Daoy (cell line): ENCODE data around the gene SPINDOC. TPM values are rescaled to one million over a fixed set of nuclear protein-coding genes. Genes with fewer than 3 reads are reported as not detected.
"Not testable (repeated sequence)": the region's sequence is repeated elsewhere in the genome, so short reads cannot be mapped to it uniquely, and the experiment has no call there.

ENCODE experiments used
- DNase-seq: peaks from one replicate; pipeline ENCODE4 v3.0.0-alpha.2; 2015; ENCODE audit warnings: low read depth
- total RNA-seq: library from RNA; depleted of rRNA; stranded (reverse); fragments of >200 nt; shearing (Covaris generic); gene quantifications from 2 replicates; pipeline ENCODE4 v1.2.3, GENCODE V29; 2014; rRNA removed

The SPINDOC gene, protein sequence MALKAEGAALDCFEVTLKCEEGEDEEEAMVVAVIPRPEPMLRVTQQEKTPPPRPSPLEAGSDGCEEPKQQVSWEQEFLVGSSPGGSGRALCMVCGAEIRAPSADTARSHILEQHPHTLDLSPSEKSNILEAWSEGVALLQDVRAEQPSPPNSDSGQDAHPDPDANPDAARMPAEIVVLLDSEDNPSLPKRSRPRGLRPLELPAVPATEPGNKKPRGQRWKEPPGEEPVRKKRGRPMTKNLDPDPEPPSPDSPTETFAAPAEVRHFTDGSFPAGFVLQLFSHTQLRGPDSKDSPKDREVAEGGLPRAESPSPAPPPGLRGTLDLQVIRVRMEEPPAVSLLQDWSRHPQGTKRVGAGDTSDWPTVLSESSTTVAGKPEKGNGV
- 34.6 and 41.0 TPM in 2 replicates for total RNA-seq

DNA sequence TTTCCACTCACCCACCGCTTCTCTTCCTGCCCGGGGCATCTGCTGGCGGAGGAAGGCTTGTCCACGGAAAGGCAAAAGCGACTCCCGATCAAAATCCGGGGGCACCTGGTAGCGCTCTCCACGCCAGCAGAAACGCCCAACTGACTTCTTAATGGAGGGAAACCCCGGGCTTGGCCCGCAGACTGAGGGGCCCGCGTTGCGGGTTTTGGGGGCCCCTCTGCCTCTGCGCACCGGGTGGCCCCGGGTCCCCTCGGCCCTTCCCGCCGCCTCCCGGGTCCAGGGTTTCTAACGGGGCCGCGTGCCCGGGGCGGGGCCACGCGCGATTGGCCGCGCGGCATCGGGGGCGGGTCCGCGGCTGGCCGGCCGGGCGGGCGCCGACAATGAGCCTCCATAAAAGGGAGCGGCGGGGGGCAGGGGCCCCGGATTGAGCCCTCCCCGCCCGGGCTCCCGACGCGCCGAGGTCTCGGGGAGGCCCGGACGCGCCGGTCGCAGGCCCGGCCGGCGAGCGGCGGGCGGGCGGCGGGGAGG, at the start of gene SPINDOC:
Gene SPINDOC, plus strand, starts transcription at position 422 of the 528 bp plus-strand sequence. CDS start 231 bp downstream, outside the sequence.
- peak; percentile 87 for DNase-seq

DNA sequence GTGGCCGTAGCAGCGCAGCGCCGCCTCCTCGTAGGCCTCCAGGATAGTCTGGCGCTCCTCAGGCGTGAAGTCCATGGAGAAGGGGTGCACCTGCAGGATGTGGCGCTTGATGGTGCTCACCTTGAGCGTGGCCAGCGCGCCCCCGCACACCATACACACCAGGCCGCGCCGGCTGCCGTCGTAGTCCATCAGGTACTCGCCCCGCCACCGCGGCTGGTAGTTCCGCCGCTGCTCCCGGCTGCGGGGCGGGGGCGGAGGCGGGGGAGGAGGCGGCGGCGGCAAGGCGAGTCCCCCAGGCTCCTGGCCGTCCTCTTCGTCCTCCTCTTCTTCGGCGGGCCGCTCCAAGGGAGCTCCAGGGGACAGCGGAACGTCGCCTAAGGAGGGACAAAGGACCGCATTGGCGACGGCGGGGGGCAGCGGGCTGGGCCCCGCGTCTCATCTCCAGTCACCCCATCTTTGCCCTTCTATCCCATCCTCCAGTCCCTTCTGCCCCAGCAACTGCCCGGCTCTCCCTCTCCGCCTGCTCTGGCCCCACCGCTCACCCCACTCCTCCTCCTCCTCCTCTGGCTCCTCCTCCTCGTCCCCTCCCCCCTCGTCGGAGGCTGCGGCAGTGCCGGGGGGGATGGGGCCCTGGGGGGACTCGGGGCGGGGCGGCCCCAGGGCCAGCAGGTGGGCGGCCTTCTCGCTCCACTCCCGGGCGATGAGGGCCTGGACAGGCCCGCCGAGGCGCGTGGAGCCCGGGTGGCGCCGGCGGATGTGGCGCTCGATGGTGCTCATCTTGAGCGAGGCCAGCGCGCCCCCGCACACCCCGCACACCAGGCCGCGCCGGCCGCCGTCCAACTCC, 49.5 kb upstream of the SPINDOC start:
- no peak for DNase-seq

DNA sequence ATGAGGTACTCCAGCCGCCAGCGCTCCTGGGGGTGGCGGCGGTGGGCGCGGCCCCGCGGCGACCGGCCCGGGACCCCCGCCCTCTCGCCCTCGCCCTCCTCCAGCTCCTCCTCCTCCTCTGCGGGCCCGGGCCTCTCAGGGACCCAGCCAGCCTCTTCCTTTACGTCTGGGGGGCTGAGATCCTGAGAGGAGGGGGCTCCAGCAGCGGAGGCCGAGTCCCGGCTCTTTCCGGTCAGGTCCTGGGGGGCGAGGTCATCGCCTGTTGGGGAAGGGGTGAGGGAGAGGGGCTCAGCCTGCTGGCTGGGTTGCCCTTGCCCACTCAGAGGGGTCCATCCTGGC, 48.9 kb upstream of the SPINDOC start:
- no peak for DNase-seq

DNA sequence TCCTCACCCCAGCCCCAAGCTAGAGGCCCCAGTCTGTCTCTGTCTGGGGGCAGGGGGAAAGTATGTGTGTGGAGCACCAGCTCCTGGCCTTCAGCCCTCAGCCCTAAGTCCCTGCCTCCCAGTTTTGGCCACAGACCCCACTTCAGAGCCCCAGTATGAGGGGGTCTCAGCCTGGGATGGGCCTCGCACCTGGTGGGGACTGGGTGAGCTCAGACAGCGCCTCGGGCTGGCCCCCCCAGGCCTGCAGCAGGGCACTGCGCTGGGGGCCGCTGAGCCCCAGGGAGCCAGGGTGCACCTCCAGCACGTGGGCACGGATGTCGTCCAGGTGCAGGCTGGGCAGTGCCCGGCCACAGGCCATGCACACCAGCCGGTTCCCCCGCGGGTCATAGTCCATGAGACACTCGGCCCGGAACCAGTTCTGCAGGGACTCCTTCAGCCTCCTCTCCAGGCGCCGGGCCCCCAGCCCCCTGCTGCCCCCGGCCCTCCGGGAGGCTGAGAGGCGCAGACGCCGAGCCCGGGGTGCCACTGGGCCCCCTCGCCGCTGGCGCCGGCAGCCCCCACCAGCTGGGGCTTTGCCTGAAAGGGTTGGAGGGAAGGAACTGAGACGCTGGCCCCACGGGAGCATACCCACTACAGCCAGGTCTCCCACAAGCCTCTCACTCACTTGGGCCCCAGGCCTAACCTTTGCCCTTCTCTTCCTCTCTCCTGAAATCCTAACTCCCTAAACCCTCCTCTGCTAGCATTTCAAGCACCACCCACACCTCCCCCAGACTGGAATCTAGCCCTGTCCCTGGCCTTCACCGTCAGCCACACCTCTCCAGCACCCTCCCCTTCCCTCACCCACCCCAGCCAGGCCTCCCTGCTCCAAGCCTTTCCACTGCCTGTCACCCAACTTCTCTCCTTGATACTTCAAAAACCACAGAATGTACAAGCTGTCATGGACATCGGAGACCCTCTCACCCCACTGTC, 48.3 kb upstream of the SPINDOC start:
- no peak for DNase-seq

DNA sequence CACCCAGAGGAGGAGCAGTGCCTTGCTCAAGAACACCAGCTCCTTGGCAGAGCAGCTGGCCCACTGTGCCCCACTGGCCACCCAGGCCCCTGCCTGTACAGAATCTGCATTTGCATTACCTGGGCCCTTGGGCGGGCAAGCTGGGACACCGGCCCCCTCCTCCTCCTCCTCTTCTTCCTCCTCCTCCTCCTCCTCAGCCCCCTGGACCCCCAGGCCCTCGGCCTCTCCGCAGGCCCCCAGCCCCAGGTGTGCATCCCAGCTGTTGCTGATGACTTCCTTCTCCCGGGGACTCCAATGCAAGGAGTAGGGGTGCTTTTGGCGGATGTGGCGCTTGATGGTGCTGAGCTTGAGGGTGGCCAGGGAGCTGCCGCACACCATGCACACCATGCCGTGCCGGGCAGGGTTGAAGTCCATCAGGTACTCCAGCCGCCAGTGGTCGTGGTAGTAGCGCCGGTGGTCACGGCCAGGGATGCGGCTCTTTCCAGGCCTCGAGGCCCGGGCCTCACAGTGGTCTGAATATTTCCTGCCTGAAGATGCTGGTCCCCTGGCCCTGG, 47.5 kb upstream of the SPINDOC start:
- no peak for DNase-seq

DNA sequence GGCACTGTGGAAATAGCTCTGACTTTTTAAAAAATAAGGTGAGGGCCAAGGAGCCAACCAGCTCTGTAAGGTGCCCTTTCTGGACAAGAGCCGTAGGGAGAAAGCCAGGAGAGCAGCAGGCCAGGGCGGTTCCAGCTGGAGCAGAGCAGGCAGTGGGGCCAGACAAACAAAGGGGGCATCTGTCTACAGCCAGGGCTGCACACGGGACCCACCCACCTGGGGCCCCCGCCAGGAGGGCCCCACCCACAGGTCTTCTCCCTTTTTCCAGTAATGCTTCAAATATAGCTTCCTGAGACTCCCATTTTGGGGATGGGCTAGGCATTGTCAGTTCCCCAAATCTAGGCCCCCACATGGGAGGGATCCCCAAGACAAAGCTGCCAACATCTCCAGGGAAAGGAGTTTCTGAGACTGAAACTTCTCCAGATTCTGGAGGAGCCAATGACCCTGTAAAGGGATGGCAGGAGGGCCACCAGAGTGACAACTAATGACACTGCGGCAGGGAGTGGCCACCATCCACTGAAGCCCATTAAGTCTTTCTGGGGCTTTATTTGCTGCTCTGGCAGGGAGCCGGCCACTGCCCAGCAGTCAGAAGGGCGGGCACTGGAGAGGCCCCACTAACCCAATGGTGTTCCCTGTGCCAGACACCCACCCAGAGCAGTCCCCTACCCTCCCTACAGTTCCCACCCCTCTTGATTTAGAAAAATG, 46.6 kb upstream of the SPINDOC start:
- no peak for DNase-seq

DNA sequence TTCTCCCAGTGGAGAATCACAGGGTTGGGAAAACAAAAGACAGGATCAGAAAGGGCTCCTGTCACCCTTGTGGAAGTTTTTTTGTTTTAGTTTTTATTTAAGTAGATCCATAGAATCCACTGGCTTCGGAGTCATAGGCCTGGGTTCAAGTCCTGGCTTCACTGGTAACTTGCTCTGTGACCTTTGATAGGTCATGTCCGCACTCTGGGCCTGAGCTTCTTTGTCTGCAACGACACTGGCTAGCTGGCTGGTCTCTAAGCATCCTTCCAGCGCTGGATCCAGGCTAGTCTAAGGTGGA, 46.0 kb upstream of the SPINDOC start:
- DNase-seq: no peak

DNA sequence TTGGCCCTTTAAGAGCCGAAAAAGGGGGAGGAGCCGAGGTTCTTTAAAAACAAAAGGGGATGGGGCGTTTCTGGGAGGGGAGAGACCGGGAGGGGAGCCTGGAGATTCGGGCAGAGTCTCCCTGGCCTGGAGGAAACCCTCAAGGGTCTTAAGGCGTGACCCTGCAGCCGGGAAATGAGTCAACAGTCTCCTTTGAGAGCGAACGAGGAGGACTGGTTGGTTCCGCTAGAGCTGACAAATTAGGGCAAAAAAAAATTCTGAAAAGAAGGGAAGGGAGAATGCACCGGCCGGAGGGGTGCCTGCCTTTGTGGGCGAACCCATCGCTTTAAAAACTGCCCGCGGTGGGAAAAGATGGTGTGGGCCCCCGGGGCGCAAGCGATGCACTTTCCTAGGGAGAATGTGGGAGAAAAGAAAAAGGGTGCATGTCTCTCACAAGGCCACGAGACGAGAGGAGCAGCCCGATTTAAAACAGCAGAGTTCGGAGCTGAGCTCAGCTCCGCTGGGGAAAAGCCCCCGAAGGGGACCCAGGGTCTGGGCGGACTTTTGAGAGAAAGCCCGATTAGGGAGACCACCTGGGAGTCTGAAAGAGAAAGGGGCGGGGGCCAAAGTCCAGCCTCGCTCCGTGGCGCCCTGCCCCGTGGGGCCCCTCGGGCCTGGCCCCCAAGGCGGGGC, 45.6 kb upstream of the SPINDOC start:
- peak; percentile 62 for DNase-seq

DNA sequence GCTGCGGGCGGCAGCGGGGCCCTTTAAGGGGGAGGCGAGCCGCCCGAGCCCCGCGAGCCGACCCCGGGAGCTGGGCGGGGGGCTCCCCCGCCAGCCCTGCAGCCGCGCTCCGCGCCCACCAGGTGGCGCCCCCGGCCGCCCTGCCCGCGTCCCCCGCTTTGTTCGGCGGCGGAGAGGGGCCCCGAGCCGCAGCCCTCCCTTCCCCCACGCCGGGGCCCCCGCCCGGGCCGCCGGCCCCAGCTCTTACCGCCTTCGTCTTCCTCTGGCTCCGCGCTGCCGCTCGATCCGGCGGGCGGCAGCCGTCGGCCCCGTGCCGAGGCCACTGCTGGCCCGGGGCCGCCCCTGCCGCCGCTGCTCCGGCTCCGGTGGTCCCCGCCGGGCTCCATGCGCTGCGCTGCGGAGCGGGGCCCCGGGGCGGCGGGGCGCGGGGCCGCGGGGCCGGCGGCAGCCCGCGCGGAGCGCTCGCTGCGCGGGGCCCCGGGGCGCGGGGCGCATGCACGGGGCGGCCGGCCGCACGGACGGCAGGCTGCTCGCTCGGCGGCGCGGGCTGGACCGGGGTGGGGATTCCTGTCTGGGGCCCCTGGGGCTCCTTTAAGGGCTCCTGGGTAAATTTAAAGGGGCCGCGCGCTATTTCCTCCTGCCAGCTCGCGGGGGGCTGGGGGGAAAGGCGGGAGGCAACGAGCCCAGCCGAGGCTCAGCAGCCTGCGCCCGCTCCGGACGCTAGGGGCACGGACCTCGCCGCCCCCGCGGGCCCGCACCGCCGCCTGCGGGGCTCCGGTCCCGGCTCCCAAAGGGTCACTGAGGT, 44.8 kb upstream of the SPINDOC start, which contains the start of gene ZFTA:
Gene ZFTA, minus strand, starts transcription at position 539 of the 805 bp plus-strand sequence. Its CDS starts 153 bp downstream, at position 386.
- DNase-seq: peak; percentile 62

DNA sequence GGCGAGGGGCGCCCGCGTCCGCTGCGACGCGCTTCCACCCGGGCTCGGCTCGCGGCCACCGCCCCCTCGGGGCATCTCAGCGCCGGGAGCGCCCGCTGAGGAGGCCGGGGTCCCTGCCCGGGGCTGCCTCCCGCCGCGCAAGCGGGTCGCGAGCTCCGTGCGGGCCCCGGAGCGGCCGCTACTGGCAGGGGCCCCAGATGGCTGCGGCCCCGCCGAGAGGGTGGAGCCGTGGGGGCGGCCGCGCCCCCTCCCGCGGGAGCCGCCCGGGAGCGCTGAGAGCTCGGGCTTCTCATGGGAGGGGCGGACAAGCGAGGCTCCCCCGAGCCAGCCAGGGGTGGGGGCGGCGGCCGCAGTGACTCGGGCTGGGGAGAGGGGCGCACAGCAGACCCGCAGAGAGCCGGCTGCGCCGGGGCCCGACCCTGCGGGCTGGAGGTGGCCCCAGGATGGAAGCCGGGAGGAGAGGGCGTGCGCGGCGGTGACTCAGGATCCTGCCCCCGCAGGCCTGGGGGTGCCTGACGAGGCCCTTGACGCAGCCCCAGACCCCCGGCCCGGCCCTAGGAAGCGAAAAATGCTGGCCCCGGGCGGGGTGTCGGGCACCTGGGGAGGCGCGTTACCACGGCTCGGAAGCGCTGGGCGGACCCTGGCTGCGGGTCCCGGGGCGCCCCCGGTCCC, 44.1 kb upstream of the SPINDOC start:
- DNase-seq: peak; percentile 50

DNA sequence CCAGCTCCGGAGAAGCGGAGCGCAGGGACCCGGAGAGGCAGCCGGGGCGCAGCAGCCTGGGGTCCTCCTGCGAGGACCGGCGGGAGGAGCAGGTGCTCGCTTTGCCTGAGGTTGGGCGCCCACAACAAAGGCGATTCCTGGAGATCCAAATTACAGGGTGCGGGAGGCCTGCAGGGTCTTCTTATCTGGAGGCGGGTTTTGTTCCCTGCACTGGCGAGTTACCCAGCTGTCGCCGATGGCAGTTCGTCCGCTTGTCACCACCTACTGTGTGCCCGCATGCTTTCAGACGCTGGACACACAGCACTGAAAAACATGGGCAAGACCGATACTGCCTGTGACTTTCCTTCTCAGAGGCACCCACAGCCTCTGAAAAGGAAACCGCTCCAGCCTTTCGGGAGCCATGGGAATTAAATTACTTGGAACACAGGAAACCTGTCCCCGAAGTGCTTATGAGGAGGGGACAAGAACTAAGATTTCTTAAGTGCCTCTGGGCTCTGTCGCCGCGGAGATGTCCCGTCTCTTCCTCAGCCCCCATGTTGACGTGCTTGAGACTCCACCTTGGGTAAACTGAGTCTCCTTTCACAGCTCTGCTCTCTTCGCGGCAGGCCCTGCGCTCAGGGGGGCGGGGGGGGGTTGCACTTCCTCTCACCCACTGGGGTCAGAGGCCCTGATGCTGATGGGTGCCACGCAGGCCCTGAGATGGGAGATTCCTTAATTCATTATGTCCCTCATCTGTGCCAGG, 43.4 kb upstream of the SPINDOC start:
- DNase-seq: no peak

DNA sequence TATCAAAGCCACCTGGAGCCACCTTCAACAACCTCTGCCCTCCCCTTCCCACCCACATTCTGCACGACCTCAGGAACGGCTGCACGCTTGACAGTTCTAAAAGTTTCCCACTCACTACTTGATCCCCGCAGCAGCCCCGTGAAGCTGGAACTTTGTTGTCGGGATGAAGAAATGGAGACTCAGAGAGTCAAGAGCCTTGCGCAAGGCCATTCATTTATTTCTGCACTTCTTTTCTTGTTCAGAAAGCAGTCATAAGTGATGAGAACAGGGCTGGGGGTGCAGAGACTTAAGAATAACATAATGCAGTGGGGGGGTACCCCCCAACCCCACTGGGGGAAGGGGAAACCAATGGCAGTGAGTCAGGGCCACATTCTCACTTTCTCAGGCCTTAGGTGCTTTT, 42.5 kb upstream of the SPINDOC start:
- no peak for DNase-seq

DNA sequence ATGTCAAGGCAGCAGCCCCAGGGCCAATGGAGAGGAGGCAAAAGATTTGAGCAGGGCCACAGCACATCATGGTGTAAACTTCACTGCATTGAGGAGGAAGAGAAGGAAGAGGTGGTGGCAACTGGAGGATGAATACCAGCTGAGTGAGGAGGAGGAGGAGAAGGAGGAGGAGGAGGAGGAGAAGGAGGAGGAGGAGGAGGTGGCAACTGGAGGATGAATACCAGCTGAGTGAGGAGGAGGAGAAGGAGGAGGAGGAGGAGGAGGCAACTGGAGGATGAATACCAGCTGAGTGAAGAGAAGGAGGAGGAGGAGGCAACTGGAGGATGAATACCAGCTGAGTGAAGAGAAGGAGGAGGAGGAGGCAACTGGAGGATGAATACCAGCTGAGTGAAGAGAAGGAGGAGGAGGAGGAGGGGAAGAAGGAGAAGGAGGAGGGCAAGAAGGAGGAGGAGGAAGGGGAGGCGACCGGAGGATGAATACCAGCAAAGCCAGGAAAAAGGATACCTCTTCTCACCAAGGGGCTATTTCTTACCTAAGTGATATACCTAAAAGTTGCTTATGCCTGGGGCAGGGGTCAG, 41.4 kb upstream of the SPINDOC start:
- DNase-seq: not testable (repeated sequence)

DNA sequence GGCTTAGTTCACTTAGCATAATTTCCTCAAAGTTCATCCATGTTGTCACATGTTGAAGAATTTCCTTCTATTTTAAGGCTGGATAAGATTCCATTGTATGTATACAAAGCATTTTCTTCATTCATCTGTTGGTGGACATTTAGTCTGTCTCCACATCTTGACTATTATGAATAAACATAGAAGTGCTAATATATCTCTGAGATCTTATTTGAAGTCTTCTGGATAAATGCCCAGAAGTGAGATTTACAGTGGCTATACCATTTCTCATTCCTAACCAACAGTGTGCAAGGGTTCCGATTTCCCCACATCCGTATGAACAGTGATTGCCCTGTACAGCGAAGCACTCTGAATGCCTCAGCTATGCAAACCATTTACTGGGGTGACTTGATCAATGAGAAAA, 38.1 kb upstream of the SPINDOC start:
- DNase-seq: no peak

DNA sequence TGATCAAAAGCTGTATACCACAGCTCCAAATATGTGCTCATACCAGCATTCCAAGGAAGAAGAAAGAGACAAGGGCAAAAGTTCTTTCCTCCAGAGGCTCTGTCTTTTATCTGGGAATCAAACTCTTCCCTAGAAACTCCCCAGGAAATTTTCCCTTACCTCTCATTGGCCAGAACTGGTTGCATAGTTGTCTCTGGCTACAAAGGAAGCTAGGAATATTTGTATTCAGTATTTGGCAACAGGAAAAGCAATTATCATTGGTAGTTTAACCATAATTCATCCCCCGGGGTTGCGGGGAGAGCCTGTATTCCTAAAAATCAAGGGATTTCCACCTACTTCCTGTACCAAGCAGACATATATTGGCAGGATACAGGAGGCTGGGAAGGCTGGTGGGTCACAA, 34.2 kb upstream of the SPINDOC start:
- no peak for DNase-seq

DNA sequence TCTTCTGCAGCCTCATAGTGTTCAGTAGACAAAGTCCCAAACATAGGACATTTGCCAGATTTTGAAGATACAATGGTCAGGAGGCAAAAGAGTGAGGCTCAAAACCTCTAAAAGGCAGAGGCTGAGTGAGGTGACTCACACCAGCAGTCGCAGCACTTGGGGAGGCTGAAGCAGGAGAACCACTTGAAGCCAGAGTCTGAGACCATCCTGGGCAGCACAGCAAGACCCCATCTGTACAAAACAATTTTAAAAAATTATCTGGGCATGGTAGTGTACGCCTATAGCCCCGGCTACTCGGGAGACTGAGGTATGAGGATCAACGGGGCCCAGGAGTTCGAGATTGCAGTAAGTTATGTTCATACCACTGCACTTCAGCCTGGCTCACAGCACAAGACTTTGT, 30.5 kb upstream of the SPINDOC start:
- DNase-seq: no peak

DNA sequence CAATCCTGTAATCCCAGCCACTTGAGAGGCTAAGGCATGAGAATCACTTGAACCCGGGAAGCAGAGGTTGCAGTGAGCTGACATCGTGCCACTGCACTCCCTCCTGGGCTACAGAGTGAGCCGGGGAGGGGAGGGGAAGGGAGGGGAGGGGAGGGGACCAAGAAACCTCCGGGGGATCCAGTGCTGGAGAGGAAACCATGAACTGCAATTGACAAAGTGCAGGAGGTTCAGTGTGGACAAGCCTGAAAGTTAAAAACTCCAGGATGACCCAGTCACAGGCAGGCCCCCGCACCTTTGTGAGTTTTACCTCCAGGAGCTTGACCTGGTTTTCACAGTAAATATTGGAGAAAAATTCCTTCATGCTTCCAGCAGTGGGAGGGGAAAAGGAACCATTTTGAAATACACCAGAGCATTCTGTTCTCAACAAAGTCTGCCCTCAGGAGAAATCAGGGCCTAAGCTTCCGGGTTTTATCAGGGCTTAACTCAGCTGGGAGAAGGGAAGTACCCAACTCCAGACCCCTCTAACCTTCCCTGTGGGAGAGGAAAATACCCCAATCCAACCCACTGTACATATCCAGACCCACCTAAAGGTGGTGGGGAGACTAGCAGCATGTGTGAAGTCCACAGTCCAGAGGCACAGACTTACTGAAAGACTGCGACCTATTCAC, 29.2 kb upstream of the SPINDOC start:
- DNase-seq: no peak
